HL-60 (cell line): ENCODE results near the gene PRPF39.
A peak's percentile ranks its signal among the peaks of the same experiment; 100 is the strongest.

Source experiments
- DNase-seq, 2 experiments: peaks; one replicate each; pipeline ENCODE4 v3.0.0-alpha.2; 2010 to 2020; ENCODE audit warnings: low read depth in 1 of 2, low spot score in 1 of 2
- H3K27ac ChIP-seq: fragments of 250-450 bp; sonication (Bioruptor Pico); replicated peaks from 2 replicates; pipeline ENCODE4 v1.5.1; 2020; ENCODE audit warnings: mild to moderate bottlenecking, moderate library complexity
- H3K27me3 ChIP-seq: fragments of 250-450 bp; sonication (Bioruptor Pico); 2 replicates; pipeline ENCODE4 v1.5.1; 2021; ENCODE audit warnings: mild to moderate bottlenecking, moderate library complexity; ENCODE audit not compliant: insufficient read depth, poor library complexity, severe bottlenecking
- H3K4me3 ChIP-seq: replicated peaks from 2 replicates; pipeline ENCODE4 v1.5.1; 2011; ENCODE audit warnings: mild to moderate bottlenecking, control low read depth, low read length; ENCODE audit not compliant: insufficient read depth
- CTCF ChIP-seq: IDR thresholded peaks from one replicate; pipeline ENCODE4 v1.5.1; 2011; ENCODE audit warnings: low read length, control low read depth, inconsistent platforms; ENCODE audit not compliant: insufficient read depth
- GABPA ChIP-seq: IDR thresholded peaks from 2 replicates; pipeline ENCODE4 v1.6.1; 2012; ENCODE audit warnings: low read depth
- POLR2AphosphoS5 ChIP-seq: IDR thresholded peaks from 2 replicates; pipeline ENCODE4 v1.6.1; 2012; ENCODE audit warnings: low read depth
- REST ChIP-seq: IDR thresholded peaks from 2 replicates; pipeline ENCODE4 v1.6.1; 2012; ENCODE audit warnings: low read depth; ENCODE audit not compliant: insufficient replicate concordance
- SPI1 ChIP-seq: IDR thresholded peaks from 2 replicates; pipeline ENCODE4 v1.6.1; 2012; ENCODE audit warnings: low read depth, mild to moderate bottlenecking, borderline replicate concordance

Gene PRPF39

GRCh38 chr14:45082420-45082819 is 1.5 kb upstream of the PRPF39 start:
- Histone ChIP-seq H3K4me3 (no peak overlapping the region), H3K27ac (no peak overlapping the region), H3K27me3 (no peaks in the 10 kb centered on the region)
- no peak for DNase-seq
- TF ChIP-seq POLR2AphosphoS5 = no peak
- TF ChIP-seq SPI1 = no peak

GRCh38 chr14:45083617-45083975 is 320 bp upstream of the PRPF39 start:
- Histone ChIP-seq H3K27me3 (no peaks in the 10 kb centered on the region), H3K27ac (peak overlapping the region; percentile 37), H3K4me3 (peak overlapping the region; percentile 77)
- TF ChIP-seq CTCF (no peak), POLR2AphosphoS5 (no peak), GABPA (no peak), REST (no peak), SPI1 (no peak)
- no peak for DNase-seq

- H3K27me3 ChIP-seq = no peaks in the 10 kb centered on the region
- H3K27ac ChIP-seq = peak overlapping the region; percentile 76
- peak overlapping the region; percentile 77 for H3K4me3 ChIP-seq
- TF ChIP-seq GABPA (no peak), REST (no peak), CTCF (no peak)
- DNase-seq = no peak
Observed at GRCh38 chr14:45084946-45085346, 1.0 kb downstream of the PRPF39 start.

GRCh38 chr14:45089813-45090212 is 5.9 kb downstream of the PRPF39 start:
- TF ChIP-seq POLR2AphosphoS5 (no peak), SPI1 (no peak), REST (no peak), CTCF (no peak), GABPA (no peak)

More at GRCh38 chr14:45089813-45090212, 5.9 kb downstream of the PRPF39 start:
- DNase-seq = no peak
- Histone ChIP-seq H3K4me3 (no peak overlapping the region), H3K27me3 (no peaks in the 10 kb centered on the region), H3K27ac (no peak overlapping the region)
